NT2/D1 (cell line): ENCODE measurements around the gene TMC3.

Source experiments
- DNase-seq: peaks from one replicate; pipeline ENCODE4 v3.0.0-alpha.2; 2011; ENCODE audit warnings: low read depth, low spot score
- H3K27me3 ChIP-seq: 2 replicates; pipeline ENCODE4 v1.6.0; 2011; ENCODE audit warnings: mild to moderate bottlenecking; ENCODE audit not compliant: insufficient read length, insufficient read depth
- H3K36me3 ChIP-seq: 2 replicates; pipeline ENCODE4 v1.6.1; 2011; ENCODE audit warnings: mild to moderate bottlenecking, low read length, mixed read lengths; ENCODE audit not compliant: insufficient read depth, insufficient read length
- H3K4me1 ChIP-seq: 2 replicates; pipeline ENCODE4 v1.5.1; 2011; ENCODE audit not compliant: insufficient read depth, insufficient read length
- H3K4me3 ChIP-seq: 2 replicates; pipeline ENCODE4 v1.5.1; 2011; ENCODE audit warnings: low read depth; ENCODE audit not compliant: insufficient read length
- H3K9ac ChIP-seq: 2 replicates; pipeline ENCODE4 v1.6.0; 2011; ENCODE audit warnings: low read depth; ENCODE audit not compliant: insufficient read length
- H3K9me3 ChIP-seq: 2 replicates; pipeline ENCODE4 v1.5.1; 2011; ENCODE audit warnings: mild to moderate bottlenecking, low read length; ENCODE audit not compliant: insufficient read depth
- SUZ12 ChIP-seq: IDR thresholded peaks from 2 replicates; pipeline ENCODE4 v1.6.1; 2011; ENCODE audit not compliant: insufficient read length, insufficient read depth; ENCODE audit errors: extremely low read depth
- YY1 ChIP-seq: IDR thresholded peaks from 2 replicates; pipeline ENCODE4 v1.6.1; 2011; ENCODE audit not compliant: insufficient read length, insufficient read depth
- ZNF274 ChIP-seq: IDR thresholded peaks from 2 replicates; pipeline ENCODE4 v1.6.1; 2011; ENCODE audit warnings: mild to moderate bottlenecking, low read depth, low read length

The TMC3 gene

GRCh38 chr15:81384891-81385720 lies 11.1 kb upstream of the TMC3 start:
- Histone ChIP-seq H3K4me1 (no peaks in the 10 kb centered on the region), H3K36me3 (no peaks in the 10 kb centered on the region), H3K9me3 (peaks cover 8% of the 10 kb centered on the region; the same call in 1 of the 2 replicates), H3K9ac (no peak overlapping the region), H3K27me3 (no peaks in the 10 kb centered on the region), H3K4me3 (no peak overlapping the region)
- no peak for DNase-seq
- TF ChIP-seq SUZ12: no peak

- DNase-seq: no peak
- no peaks in the 10 kb centered on the region for H3K27me3 ChIP-seq
- TF ChIP-seq YY1: no peak
- TF ChIP-seq SUZ12: no peak
- TF ChIP-seq ZNF274: no peak
Observed at GRCh38 chr15:81381720-81382119, 7.7 kb upstream of the TMC3 start.

GRCh38 chr15:81380668-81381067 lies 6.7 kb upstream of the TMC3 start:
- Histone ChIP-seq H3K9me3 (peaks cover 8% of the 10 kb centered on the region; the same call in 1 of the 2 replicates), H3K27me3 (no peaks in the 10 kb centered on the region), H3K4me3 (no peak overlapping the region), H3K4me1 (no peaks in the 10 kb centered on the region), H3K9ac (no peak overlapping the region), H3K36me3 (no peaks in the 10 kb centered on the region)
- DNase-seq: no peak
- TF ChIP-seq SUZ12 (no peak), YY1 (no peak), ZNF274 (no peak)

More at GRCh38 chr15:81381720-81382119, 7.7 kb upstream of the TMC3 start:
- no peak overlapping the region for H3K4me3 ChIP-seq
- H3K9me3 ChIP-seq: peaks cover 8% of the 10 kb centered on the region; the same call in 1 of the 2 replicates
- H3K36me3 ChIP-seq: no peaks in the 10 kb centered on the region
- no peaks in the 10 kb centered on the region for H3K4me1 ChIP-seq
- H3K9ac ChIP-seq: no peak overlapping the region

GRCh38 chr15:81380203-81380602 lies 6.2 kb upstream of the TMC3 start:
- DNase-seq: no peak
- H3K9ac ChIP-seq: no peak overlapping the region
- TF ChIP-seq SUZ12 (no peak), ZNF274 (no peak), YY1 (no peak)
- H3K36me3 ChIP-seq: no peaks in the 10 kb centered on the region
- H3K9me3 ChIP-seq: peaks cover 8% of the 10 kb centered on the region; the same call in 1 of the 2 replicates
- no peaks in the 10 kb centered on the region for H3K4me1 ChIP-seq
- no peak overlapping the region for H3K4me3 ChIP-seq
- H3K27me3 ChIP-seq: no peaks in the 10 kb centered on the region

- TF ChIP-seq ZNF274: no peak
- H3K27me3 ChIP-seq: no peaks in the 10 kb centered on the region
- no peak for DNase-seq
- no peaks in the 10 kb centered on the region for H3K4me1 ChIP-seq
- H3K36me3 ChIP-seq: no peaks in the 10 kb centered on the region
- no peak overlapping the region for H3K9ac ChIP-seq
- no peaks in the 10 kb centered on the region for H3K9me3 ChIP-seq
- no peak overlapping the region for H3K4me3 ChIP-seq
Observed at GRCh38 chr15:81379269-81379668, 5.3 kb upstream of the TMC3 start.

- Histone ChIP-seq H3K4me1 (no peaks in the 10 kb centered on the region), H3K9ac (no peak overlapping the region), H3K4me3 (no peak overlapping the region), H3K27me3 (no peaks in the 10 kb centered on the region), H3K36me3 (no peaks in the 10 kb centered on the region), H3K9me3 (no peaks in the 10 kb centered on the region)
- no peak for TF ChIP-seq SUZ12
- no peak for TF ChIP-seq YY1
- no peak for TF ChIP-seq ZNF274
- no peak for DNase-seq
Observed at GRCh38 chr15:81378443-81378842, 4.4 kb upstream of the TMC3 start.

- Histone ChIP-seq H3K36me3 (no peaks in the 10 kb centered on the region), H3K4me3 (no peak overlapping the region), H3K9ac (no peak overlapping the region), H3K9me3 (no peaks in the 10 kb centered on the region), H3K4me1 (no peaks in the 10 kb centered on the region), H3K27me3 (no peaks in the 10 kb centered on the region)
- TF ChIP-seq YY1: no peak
- no peak for DNase-seq
Observed at GRCh38 chr15:81377871-81378270, 3.9 kb upstream of the TMC3 start.

GRCh38 chr15:81376231-81376630 lies 2.2 kb upstream of the TMC3 start:
- no peaks in the 10 kb centered on the region for H3K36me3 ChIP-seq
- H3K27me3 ChIP-seq: no peaks in the 10 kb centered on the region

More at GRCh38 chr15:81376231-81376630, 2.2 kb upstream of the TMC3 start:
- no peak for DNase-seq
- no peaks in the 10 kb centered on the region for H3K9me3 ChIP-seq
- H3K4me1 ChIP-seq: no peaks in the 10 kb centered on the region
- H3K9ac ChIP-seq: no peak overlapping the region
- no peak overlapping the region for H3K4me3 ChIP-seq
- TF ChIP-seq ZNF274: no peak
- no peak for TF ChIP-seq YY1
- no peak for TF ChIP-seq SUZ12
